GM12892 (cell line): ENCODE results near the gene C1QL1.

Experiments
- POLR2A ChIP-seq: IDR thresholded peaks from 2 replicates; pipeline ENCODE4 v1.6.1; 2011; ENCODE audit warnings: low read depth, low read length, control low read depth
- POLR2AphosphoS5 ChIP-seq: IDR thresholded peaks from 2 replicates; pipeline ENCODE4 v1.6.1; 2011; ENCODE audit warnings: low read depth, low read length, control low read depth
- TAF1 ChIP-seq: IDR thresholded peaks from 2 replicates; pipeline ENCODE4 v1.6.1; 2011; ENCODE audit warnings: low read depth, mild to moderate bottlenecking, control low read depth, low read length, borderline replicate concordance

- TF ChIP-seq TAF1 (no peak), POLR2A (no peak), POLR2AphosphoS5 (no peak)
These were observed at the start of gene C1QL1 for GRCh38 chr17:44968225-44969143.
